ENCODE results near the gene FMO4.
A peak's percentile ranks its signal among the peaks of the same experiment; 100 is the strongest.
"Not testable (repeated sequence)": the region's sequence is repeated elsewhere in the genome, so short reads cannot be mapped to it uniquely, and the experiment has no call there.

FMO4 gene

GRCh38 chr1:171372418-171373084, 58.6 kb downstream of the FMO4 start:
- Histone ChIP-seq H3K36me3 (ENCODE audit: low read depth) (no peaks in the 10 kb centered on the region), H3K4me3 (ENCODE audit: severe bottlenecking) (no peak overlapping the region), H3K27ac (ENCODE audit: poor library complexity, severe bottlenecking) (peak overlapping the region; percentile 59), H3K4me1 (ENCODE audit: insufficient read depth, poor library complexity, severe bottlenecking) (peaks cover 6% of the 10 kb centered on the region), H3K9me3 (ENCODE audit: severe bottlenecking) (no peaks in the 10 kb centered on the region), H3K27me3 (ENCODE audit: insufficient read depth, poor library complexity, severe bottlenecking) (no peaks in the 10 kb centered on the region)
- ATAC-seq (ENCODE audit: low read depth), result peak; percentile 61
- TF ChIP-seq CTCF (IDR thresholded peaks at IDR 0.05; ENCODE audit: poor library complexity, severe bottlenecking), result no peak
- DNase-seq (ENCODE audit: low spot score), result no peak

- not testable (repeated sequence) for H3K9me3 ChIP-seq (ENCODE audit: severe bottlenecking); ATAC-seq (ENCODE audit: low read depth); H3K4me3 ChIP-seq (ENCODE audit: severe bottlenecking); H3K4me1 ChIP-seq (ENCODE audit: insufficient read depth, poor library complexity, severe bottlenecking); H3K36me3 ChIP-seq (ENCODE audit: low read depth); DNase-seq (ENCODE audit: low spot score); H3K27me3 ChIP-seq (ENCODE audit: insufficient read depth, poor library complexity, severe bottlenecking)
- H3K27ac ChIP-seq (ENCODE audit: poor library complexity, severe bottlenecking), result peak overlapping the region; percentile 59
These were observed 59.6 kb downstream of the FMO4 start for GRCh38 chr1:171373357-171374122.

- Histone ChIP-seq H3K36me3 (ENCODE audit: low read depth) (no peaks in the 10 kb centered on the region), H3K9me3 (ENCODE audit: severe bottlenecking) (no peaks in the 10 kb centered on the region), H3K27me3 (ENCODE audit: insufficient read depth, poor library complexity, severe bottlenecking) (no peaks in the 10 kb centered on the region), H3K27ac (ENCODE audit: poor library complexity, severe bottlenecking) (no peak overlapping the region), H3K4me3 (ENCODE audit: severe bottlenecking) (no peak overlapping the region), H3K4me1 (ENCODE audit: insufficient read depth, poor library complexity, severe bottlenecking) (no peaks in the 10 kb centered on the region)
- no peak for TF ChIP-seq CTCF (IDR thresholded peaks at IDR 0.05; ENCODE audit: poor library complexity, severe bottlenecking)
- DNase-seq (ENCODE audit: low spot score) (no peak), ATAC-seq (ENCODE audit: low read depth) (no peak)
These were observed 65.9 kb downstream of the FMO4 start for GRCh38 chr1:171379846-171380245.

- no peak for ATAC-seq (ENCODE audit: low read depth)
- H3K27ac ChIP-seq (ENCODE audit: poor library complexity, severe bottlenecking), result no peak overlapping the region
- TF ChIP-seq CTCF (IDR thresholded peaks at IDR 0.05; ENCODE audit: poor library complexity, severe bottlenecking), result no peak
These were observed 67.9 kb downstream of the FMO4 start for GRCh38 chr1:171381866-171382210.

GRCh38 chr1:171384496-171384895, 70.5 kb downstream of the FMO4 start:
- ATAC-seq (ENCODE audit: low read depth), result no peak
- H3K27ac ChIP-seq (ENCODE audit: poor library complexity, severe bottlenecking), result no peak overlapping the region

More at GRCh38 chr1:171381866-171382210, 67.9 kb downstream of the FMO4 start:
- H3K9me3 ChIP-seq (ENCODE audit: severe bottlenecking), result no peaks in the 10 kb centered on the region
- no peak for DNase-seq (ENCODE audit: low spot score)
- no peak overlapping the region for H3K4me3 ChIP-seq (ENCODE audit: severe bottlenecking)
- H3K36me3 ChIP-seq (ENCODE audit: low read depth), result no peaks in the 10 kb centered on the region
- no peaks in the 10 kb centered on the region for H3K27me3 ChIP-seq (ENCODE audit: insufficient read depth, poor library complexity, severe bottlenecking)
- H3K4me1 ChIP-seq (ENCODE audit: insufficient read depth, poor library complexity, severe bottlenecking), result no peaks in the 10 kb centered on the region

More at GRCh38 chr1:171384496-171384895, 70.5 kb downstream of the FMO4 start:
- no peak for TF ChIP-seq CTCF (IDR thresholded peaks at IDR 0.05; ENCODE audit: poor library complexity, severe bottlenecking)
- H3K36me3 ChIP-seq (ENCODE audit: low read depth), result no peaks in the 10 kb centered on the region
- no peak overlapping the region for H3K4me3 ChIP-seq (ENCODE audit: severe bottlenecking)
- DNase-seq (ENCODE audit: low spot score), result no peak
- H3K27me3 ChIP-seq (ENCODE audit: insufficient read depth, poor library complexity, severe bottlenecking), result no peaks in the 10 kb centered on the region
- H3K4me1 ChIP-seq (ENCODE audit: insufficient read depth, poor library complexity, severe bottlenecking), result no peaks in the 10 kb centered on the region
- no peaks in the 10 kb centered on the region for H3K9me3 ChIP-seq (ENCODE audit: severe bottlenecking)

Measured in RWPE2 (cell line).